GM23338 (cell line): ENCODE data around the gene MKNK2. TPM values are rescaled to one million over a fixed set of nuclear protein-coding genes. Genes with fewer than 3 reads are reported as not detected.

Source experiments
- ATAC-seq: fragments of 200-7000 bp; cut with Tn5 transposase; 3 replicates; pipeline ENCODE4 v1.9.1; 2020
- DNase-seq: peaks from one replicate; pipeline ENCODE4 v3.0.0-alpha.2; 2015; ENCODE audit warnings: low spot score
- H2AFZ ChIP-seq: fragments of 200-600 bp; sonication (generic); 2 replicates; pipeline ENCODE4 v1.8.0; 2016; ENCODE audit warnings: antibody characterized with exemption, mild to moderate bottlenecking, moderate library complexity
- H3F3A ChIP-seq: fragments of 200-600 bp; sonication (generic); replicated peaks from 2 replicates; pipeline ENCODE4 v1.8.0; 2017; ENCODE audit warnings: antibody characterized with exemption, mixed run types, low read depth
- H3K27ac ChIP-seq: fragments of 200-600 bp; sonication (generic); 2 replicates; pipeline ENCODE4 v1.6.1; 2016; ENCODE audit warnings: low read depth
- H3K27me3 ChIP-seq: fragments of 200-600 bp; sonication (generic); 2 replicates; pipeline ENCODE4 v1.8.0; 2016; ENCODE audit warnings: mild to moderate bottlenecking, mixed run types, moderate library complexity; ENCODE audit not compliant: insufficient read depth
- H3K36me3 ChIP-seq: fragments of 200-600 bp; sonication (generic); 2 replicates; pipeline ENCODE4 v1.8.0; 2016; ENCODE audit warnings: mild to moderate bottlenecking; ENCODE audit not compliant: insufficient read depth
- H3K4me1 ChIP-seq: fragments of 200-600 bp; sonication (generic); 2 replicates; pipeline ENCODE4 v1.8.0; 2016; ENCODE audit warnings: mild to moderate bottlenecking, moderate library complexity; ENCODE audit not compliant: insufficient read depth
- H3K4me2 ChIP-seq: fragments of 200-600 bp; sonication (generic); 2 replicates; pipeline ENCODE4 v1.7.1; 2017; ENCODE audit warnings: mixed run types
- H3K4me3 ChIP-seq: fragments of 200-600 bp; sonication (generic); 2 replicates; pipeline ENCODE4 v1.6.1; 2016; ENCODE audit warnings: mixed run types
- H3K79me2 ChIP-seq: fragments of 200-600 bp; sonication (generic); replicated peaks from 2 replicates; pipeline ENCODE4 v1.8.0; 2017; ENCODE audit warnings: mild to moderate bottlenecking; ENCODE audit not compliant: insufficient read depth
- H3K9me2 ChIP-seq: fragments of 200-600 bp; sonication (generic); 2 replicates; pipeline ENCODE4 v1.8.0; 2017; ENCODE audit not compliant: insufficient read depth
- H4K20me1 ChIP-seq: fragments of 200-600 bp; sonication (generic); replicated peaks from 2 replicates; pipeline ENCODE4 v1.8.0; 2017; ENCODE audit warnings: mild to moderate bottlenecking; ENCODE audit not compliant: insufficient read depth
- H3K27ac Mint-ChIP-seq: 2 replicates; pipeline ENCODE4 v1.8.0; 2020; ENCODE audit warnings: inconsistent platforms, mild to moderate bottlenecking, moderate library complexity, mixed read lengths
- H3K27me3 Mint-ChIP-seq: 3 replicates; pipeline ENCODE4 v1.8.0; 2022; ENCODE audit warnings: low read depth, mild to moderate bottlenecking, moderate library complexity, mixed read lengths, inconsistent platforms; ENCODE audit not compliant: insufficient read depth, poor library complexity
- H3K36me3 Mint-ChIP-seq: 3 replicates; pipeline ENCODE4 v1.8.0; 2021; ENCODE audit warnings: low read depth, mild to moderate bottlenecking, inconsistent platforms, moderate library complexity, mixed read lengths
- H3K4me1 Mint-ChIP-seq: 3 replicates; pipeline ENCODE4 v1.8.0; 2020; ENCODE audit warnings: mild to moderate bottlenecking, inconsistent platforms, mixed read lengths
- H3K4me3 Mint-ChIP-seq: 3 replicates; pipeline ENCODE4 v1.8.0; 2021; ENCODE audit warnings: moderate library complexity, mild to moderate bottlenecking, inconsistent platforms, mixed read lengths
- H3K9me3 Mint-ChIP-seq: 3 replicates; pipeline ENCODE4 v1.8.0; 2020; ENCODE audit warnings: moderate library complexity, mild to moderate bottlenecking, inconsistent platforms, mixed read lengths
- JUNB ChIP-seq: IDR thresholded peaks from one replicate; pipeline ENCODE4 v1.6.1; 2016; ENCODE audit warnings: antibody characterized with exemption; ENCODE audit not compliant: unreplicated experiment
- ZNF331 ChIP-seq: fragments of 250-450 bp; sonication (Bioruptor Pico); IDR thresholded peaks from 2 replicates; pipeline ENCODE4 v1.5.0; 2020; ENCODE audit warnings: low read depth, mild to moderate bottlenecking, moderate library complexity
- polyA plus RNA-seq: library from polyadenylated mRNA; unstranded; fragments of >200 nt; fragmentation: Nextera tagmentation; extraction: Ambion mirVana; gene quantifications from 2 replicates; pipeline ENCODE4 v1.2.1, GENCODE V29; 2016
- total RNA-seq: library from RNA; depleted of rRNA; stranded (reverse); fragments of >200 nt; shearing (Covaris generic); gene quantifications from 2 replicates; pipeline ENCODE4 v1.2.3, GENCODE V29; 2014
- TF ChIP-seq, protein P1 (sequence below): IDR thresholded peaks from one replicate; pipeline ENCODE4 v1.6.1; 2018; ENCODE audit warnings: antibody characterized with exemption; ENCODE audit not compliant: unreplicated experiment
- TF ChIP-seq, protein P2 (sequence below): fragments of 250-450 bp; sonication (Bioruptor Pico); IDR thresholded peaks from 2 replicates; pipeline ENCODE4 v1.5.0; 2020; ENCODE audit warnings: mild to moderate bottlenecking, moderate library complexity

The MKNK2 gene
- total and polyA plus RNA-seq, 2 experiments from 2014 or later, result 71.0 to 159 TPM

DNA sequence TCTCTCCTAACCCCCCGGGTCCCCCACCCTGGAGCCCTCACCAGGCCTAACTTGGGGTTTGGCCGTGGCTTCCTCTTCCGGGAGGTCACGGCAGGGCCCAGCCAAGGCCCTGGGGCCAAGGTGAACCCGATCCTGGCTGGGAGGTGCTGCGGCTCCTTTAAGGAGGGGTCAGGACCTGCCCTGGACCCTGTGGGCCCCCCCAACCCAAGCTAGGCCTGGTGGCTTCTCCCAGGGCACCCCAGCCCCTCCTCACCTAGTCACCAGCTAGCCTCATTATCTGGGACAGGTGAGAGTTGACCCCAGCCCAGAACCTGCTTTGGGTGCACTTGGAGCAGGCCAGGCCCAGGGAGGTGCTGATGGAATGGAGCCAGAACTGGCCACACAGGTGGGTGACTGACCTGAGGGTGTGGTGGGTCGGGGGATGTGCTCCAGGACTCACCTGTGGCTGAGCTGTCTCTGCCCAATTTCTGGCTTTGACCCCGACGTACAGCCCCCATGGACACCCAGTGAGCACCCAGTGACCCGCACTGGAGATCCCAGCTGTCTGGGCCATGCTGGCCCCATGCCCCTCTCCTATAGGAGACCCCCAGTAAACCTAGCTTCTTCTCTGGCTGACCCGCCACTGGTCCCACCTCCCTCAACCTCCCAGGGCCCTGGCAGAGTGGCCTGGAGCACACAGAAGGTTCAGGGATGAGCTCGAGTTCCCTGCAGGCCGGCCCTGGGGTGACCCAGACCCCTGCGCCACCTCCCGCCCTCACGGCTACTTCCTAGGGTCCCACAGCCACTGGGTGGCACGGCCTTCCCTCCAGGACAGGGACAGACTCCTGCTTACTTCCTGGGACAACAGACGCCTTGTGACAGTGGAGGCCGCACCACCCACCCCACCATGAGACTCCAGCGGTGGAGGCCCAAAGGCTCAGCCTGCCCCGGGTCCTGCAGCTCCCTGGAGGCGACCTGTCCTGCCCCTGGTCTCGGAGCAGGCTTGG lies 6.7 kb upstream of the MKNK2 start:
- H3K4me3 ChIP-seq, result no peak overlapping the region
- no peaks in the 10 kb centered on the region for H3K36me3 ChIP-seq
- no peak overlapping the region for H3K27ac ChIP-seq

More for the DNA sequence above, 6.7 kb upstream of the MKNK2 start:
- Histone ChIP-seq H3K27me3 (no peaks in the 10 kb centered on the region), H2AFZ (no peak overlapping the region), H3K9me2 (no peaks in the 10 kb centered on the region), H3K4me2 (no peak overlapping the region), H3K4me1 (peaks cover 21% of the 10 kb centered on the region), H3K79me2 (no peaks in the 10 kb centered on the region), H4K20me1 (no peaks in the 10 kb centered on the region), H3F3A (peaks cover 13% of the 10 kb centered on the region; the same call in 1 of the 2 replicates)
- TF ChIP-seq, protein P1, sequence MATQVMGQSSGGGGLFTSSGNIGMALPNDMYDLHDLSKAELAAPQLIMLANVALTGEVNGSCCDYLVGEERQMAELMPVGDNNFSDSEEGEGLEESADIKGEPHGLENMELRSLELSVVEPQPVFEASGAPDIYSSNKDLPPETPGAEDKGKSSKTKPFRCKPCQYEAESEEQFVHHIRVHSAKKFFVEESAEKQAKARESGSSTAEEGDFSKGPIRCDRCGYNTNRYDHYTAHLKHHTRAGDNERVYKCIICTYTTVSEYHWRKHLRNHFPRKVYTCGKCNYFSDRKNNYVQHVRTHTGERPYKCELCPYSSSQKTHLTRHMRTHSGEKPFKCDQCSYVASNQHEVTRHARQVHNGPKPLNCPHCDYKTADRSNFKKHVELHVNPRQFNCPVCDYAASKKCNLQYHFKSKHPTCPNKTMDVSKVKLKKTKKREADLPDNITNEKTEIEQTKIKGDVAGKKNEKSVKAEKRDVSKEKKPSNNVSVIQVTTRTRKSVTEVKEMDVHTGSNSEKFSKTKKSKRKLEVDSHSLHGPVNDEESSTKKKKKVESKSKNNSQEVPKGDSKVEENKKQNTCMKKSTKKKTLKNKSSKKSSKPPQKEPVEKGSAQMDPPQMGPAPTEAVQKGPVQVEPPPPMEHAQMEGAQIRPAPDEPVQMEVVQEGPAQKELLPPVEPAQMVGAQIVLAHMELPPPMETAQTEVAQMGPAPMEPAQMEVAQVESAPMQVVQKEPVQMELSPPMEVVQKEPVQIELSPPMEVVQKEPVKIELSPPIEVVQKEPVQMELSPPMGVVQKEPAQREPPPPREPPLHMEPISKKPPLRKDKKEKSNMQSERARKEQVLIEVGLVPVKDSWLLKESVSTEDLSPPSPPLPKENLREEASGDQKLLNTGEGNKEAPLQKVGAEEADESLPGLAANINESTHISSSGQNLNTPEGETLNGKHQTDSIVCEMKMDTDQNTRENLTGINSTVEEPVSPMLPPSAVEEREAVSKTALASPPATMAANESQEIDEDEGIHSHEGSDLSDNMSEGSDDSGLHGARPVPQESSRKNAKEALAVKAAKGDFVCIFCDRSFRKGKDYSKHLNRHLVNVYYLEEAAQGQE, result no peak
- no peak for TF ChIP-seq JUNB
- TF ChIP-seq ZNF331 (CRISPR knock-in tag), result no peak
- TF ChIP-seq, protein P2, sequence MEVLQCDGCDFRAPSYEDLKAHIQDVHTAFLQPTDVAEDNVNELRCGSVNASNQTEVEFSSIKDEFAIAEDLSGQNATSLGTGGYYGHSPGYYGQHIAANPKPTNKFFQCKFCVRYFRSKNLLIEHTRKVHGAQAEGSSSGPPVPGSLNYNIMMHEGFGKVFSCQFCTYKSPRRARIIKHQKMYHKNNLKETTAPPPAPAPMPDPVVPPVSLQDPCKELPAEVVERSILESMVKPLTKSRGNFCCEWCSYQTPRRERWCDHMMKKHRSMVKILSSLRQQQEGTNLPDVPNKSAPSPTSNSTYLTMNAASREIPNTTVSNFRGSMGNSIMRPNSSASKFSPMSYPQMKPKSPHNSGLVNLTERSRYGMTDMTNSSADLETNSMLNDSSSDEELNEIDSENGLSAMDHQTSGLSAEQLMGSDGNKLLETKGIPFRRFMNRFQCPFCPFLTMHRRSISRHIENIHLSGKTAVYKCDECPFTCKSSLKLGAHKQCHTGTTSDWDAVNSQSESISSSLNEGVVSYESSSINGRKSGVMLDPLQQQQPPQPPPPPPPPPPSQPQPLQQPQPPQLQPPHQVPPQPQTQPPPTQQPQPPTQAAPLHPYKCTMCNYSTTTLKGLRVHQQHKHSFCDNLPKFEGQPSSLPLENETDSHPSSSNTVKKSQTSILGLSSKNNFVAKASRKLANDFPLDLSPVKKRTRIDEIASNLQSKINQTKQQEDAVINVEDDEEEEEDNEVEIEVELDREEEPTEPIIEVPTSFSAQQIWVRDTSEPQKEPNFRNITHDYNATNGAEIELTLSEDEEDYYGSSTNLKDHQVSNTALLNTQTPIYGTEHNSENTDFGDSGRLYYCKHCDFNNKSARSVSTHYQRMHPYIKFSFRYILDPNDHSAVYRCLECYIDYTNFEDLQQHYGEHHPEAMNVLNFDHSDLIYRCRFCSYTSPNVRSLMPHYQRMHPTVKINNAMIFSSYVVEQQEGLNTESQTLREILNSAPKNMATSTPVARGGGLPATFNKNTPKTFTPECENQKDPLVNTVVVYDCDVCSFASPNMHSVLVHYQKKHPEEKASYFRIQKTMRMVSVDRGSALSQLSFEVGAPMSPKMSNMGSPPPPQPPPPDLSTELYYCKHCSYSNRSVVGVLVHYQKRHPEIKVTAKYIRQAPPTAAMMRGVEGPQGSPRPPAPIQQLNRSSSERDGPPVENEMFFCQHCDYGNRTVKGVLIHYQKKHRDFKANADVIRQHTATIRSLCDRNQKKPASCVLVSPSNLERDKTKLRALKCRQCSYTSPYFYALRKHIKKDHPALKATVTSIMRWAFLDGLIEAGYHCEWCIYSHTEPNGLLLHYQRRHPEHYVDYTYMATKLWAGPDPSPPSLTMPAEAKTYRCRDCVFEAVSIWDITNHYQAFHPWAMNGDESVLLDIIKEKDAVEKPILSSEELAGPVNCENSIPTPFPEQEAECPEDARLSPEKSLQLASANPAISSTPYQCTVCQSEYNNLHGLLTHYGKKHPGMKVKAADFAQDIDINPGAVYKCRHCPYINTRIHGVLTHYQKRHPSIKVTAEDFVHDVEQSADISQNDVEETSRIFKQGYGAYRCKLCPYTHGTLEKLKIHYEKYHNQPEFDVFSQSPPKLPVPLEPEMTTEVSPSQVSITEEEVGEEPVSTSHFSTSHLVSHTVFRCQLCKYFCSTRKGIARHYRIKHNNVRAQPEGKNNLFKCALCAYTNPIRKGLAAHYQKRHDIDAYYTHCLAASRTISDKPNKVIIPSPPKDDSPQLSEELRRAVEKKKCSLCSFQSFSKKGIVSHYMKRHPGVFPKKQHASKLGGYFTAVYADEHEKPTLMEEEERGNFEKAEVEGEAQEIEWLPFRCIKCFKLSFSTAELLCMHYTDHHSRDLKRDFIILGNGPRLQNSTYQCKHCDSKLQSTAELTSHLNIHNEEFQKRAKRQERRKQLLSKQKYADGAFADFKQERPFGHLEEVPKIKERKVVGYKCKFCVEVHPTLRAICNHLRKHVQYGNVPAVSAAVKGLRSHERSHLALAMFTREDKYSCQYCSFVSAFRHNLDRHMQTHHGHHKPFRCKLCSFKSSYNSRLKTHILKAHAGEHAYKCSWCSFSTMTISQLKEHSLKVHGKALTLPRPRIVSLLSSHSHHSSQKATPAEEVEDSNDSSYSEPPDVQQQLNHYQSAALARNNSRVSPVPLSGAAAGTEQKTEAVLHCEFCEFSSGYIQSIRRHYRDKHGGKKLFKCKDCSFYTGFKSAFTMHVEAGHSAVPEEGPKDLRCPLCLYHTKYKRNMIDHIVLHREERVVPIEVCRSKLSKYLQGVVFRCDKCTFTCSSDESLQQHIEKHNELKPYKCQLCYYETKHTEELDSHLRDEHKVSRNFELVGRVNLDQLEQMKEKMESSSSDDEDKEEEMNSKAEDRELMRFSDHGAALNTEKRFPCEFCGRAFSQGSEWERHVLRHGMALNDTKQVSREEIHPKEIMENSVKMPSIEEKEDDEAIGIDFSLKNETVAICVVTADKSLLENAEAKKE (CRISPR knock-in tag), result no peak
- peaks cover 5% of the 10 kb centered on the region for H3K27me3 Mint-ChIP-seq
- peaks cover 28% of the 10 kb centered on the region for H3K4me1 Mint-ChIP-seq
- H3K9me3 Mint-ChIP-seq, result no peaks in the 10 kb centered on the region
- no peaks in the 10 kb centered on the region; the same call in 2 of the 3 replicates for H3K36me3 Mint-ChIP-seq
- ATAC-seq (no peak), DNase-seq (no peak)
- peak overlapping the region; percentile 67 for H3K27ac Mint-ChIP-seq
- H3K4me3 Mint-ChIP-seq, result no peak overlapping the region
